Brain microvascular endothelial cell (primary cell): ENCODE data around the gene GBA2.

ENCODE experiments used
- DNase-seq: peaks from one replicate; pipeline ENCODE4 v3.0.0-alpha.2; 2020
- H3K27ac ChIP-seq: fragments of 250-450 bp; sonication (Bioruptor Pico); 2 replicates; pipeline ENCODE4 v1.5.1; 2020; ENCODE audit warnings: mild to moderate bottlenecking, moderate library complexity
- H3K27me3 ChIP-seq: fragments of 250-450 bp; sonication (Bioruptor Pico); replicated peaks from 2 replicates; pipeline ENCODE4 v1.5.1; 2020; ENCODE audit warnings: mild to moderate bottlenecking
- H3K36me3 ChIP-seq: fragments of 250-450 bp; sonication (Bioruptor Pico); replicated peaks from 2 replicates; pipeline ENCODE4 v1.5.1; 2020; ENCODE audit warnings: mild to moderate bottlenecking
- H3K4me3 ChIP-seq: 2 replicates; pipeline ENCODE4 v1.5.1; 2011; ENCODE audit warnings: low read depth, mild to moderate bottlenecking, control low read depth, low read length, moderate library complexity
- in situ Hi-C: cut with HindIII; loops from 2 replicates; pipeline ENCODE4 v1.10.0; 2017; ENCODE audit warnings: low sequenced_read_pairs, low pct_ligation_motif_present
- TF ChIP-seq, protein P1 (sequence below): IDR thresholded peaks from 2 replicates; pipeline ENCODE4 v1.5.1; 2011; ENCODE audit warnings: low read depth, mild to moderate bottlenecking, moderate library complexity, low read length, control low read depth, inconsistent platforms; ENCODE audit errors: missing control alignments

The GBA2 gene

DNA sequence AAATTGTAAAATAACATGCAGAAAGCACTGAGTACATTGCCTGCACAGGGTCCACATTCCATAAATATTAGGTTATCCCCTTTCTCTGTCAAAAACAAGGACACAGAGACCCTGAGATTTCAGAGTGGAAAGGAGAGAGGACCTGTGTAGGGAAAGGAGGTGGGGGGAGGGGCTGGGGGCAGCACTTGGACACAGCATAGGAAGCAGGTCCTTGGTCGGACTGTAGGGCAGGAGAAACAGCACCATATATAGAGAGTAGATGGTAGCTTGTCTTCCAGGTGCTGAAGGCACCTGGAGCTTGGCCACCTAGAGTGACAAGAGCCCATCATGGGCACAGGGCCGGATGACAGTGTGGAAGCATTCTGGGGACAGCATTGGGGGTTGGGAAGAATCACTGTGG, 61.7 kb downstream of the GBA2 start:
- TF ChIP-seq, protein P1, sequence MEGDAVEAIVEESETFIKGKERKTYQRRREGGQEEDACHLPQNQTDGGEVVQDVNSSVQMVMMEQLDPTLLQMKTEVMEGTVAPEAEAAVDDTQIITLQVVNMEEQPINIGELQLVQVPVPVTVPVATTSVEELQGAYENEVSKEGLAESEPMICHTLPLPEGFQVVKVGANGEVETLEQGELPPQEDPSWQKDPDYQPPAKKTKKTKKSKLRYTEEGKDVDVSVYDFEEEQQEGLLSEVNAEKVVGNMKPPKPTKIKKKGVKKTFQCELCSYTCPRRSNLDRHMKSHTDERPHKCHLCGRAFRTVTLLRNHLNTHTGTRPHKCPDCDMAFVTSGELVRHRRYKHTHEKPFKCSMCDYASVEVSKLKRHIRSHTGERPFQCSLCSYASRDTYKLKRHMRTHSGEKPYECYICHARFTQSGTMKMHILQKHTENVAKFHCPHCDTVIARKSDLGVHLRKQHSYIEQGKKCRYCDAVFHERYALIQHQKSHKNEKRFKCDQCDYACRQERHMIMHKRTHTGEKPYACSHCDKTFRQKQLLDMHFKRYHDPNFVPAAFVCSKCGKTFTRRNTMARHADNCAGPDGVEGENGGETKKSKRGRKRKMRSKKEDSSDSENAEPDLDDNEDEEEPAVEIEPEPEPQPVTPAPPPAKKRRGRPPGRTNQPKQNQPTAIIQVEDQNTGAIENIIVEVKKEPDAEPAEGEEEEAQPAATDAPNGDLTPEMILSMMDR = no peak
- no peaks in the 10 kb centered on the region for H3K27me3 ChIP-seq
- H3K36me3 ChIP-seq = peaks cover 60% of the 10 kb centered on the region
- DNase-seq = no peak
- in situ Hi-C loops = no loop called here
- H3K27ac ChIP-seq = no peak overlapping the region
- peak overlapping the region; percentile 90 for H3K4me3 ChIP-seq
